Tibial artery (tissue), 4 donors: ENCODE data around the gene PRDM2.

Source experiments
- DNase-seq, 2 donors: peaks; one replicate each; pipeline ENCODE4 v3.0.0-alpha.2; 2019
- H3K27ac ChIP-seq, 2 donors: fragments of 200-600 bp; sonication (generic) in 1 of 2; 1 replicate in 1 of 2; 2 replicates in 1 of 2; pipeline ENCODE4 v1.5.1; 2018 to 2019; ENCODE audit warnings: mild to moderate bottlenecking in 1 of 2
- H3K27me3 ChIP-seq, 2 donors: fragments of 200-600 bp; sonication (generic) in 1 of 2; one replicate each; pipeline versions ENCODE4 v1.5.1 to v1.6.0; 2016 to 2019
- H3K36me3 ChIP-seq, 3 donors: fragments of 200-600 bp; sonication (generic) in 2 of 3; one replicate each; pipeline ENCODE4 v1.5.1; 2016 to 2019; ENCODE audit warnings: mild to moderate bottlenecking in 2 of 3
- H3K4me1 ChIP-seq, 4 donors: fragments of 200-600 bp; sonication (generic) in 2 of 4; 1 replicate in 3 of 4; 2 replicates in 1 of 4; pipeline ENCODE4 v1.5.1; 2016 to 2019
- H3K4me3 ChIP-seq, 2 donors: fragments of 200-600 bp; sonication (generic) in 1 of 2; 1 replicate in 1 of 2; 2 replicates in 1 of 2; pipeline ENCODE4 v1.5.1; 2018 to 2019; ENCODE audit warnings: mild to moderate bottlenecking in 2 of 2
- H3K9me3 ChIP-seq, 3 donors: fragments of 200-600 bp; sonication (generic) in 1 of 3; one replicate each; pipeline ENCODE4 v1.5.1; 2016 to 2019
- CTCF ChIP-seq, 2 experiments: fragments of 200-600 bp in 1 of 2; fragments of 450-650 bp in 1 of 2; IDR thresholded peaks; one replicate each; pipeline ENCODE4 v1.5.1; 2017 to 2019; ENCODE audit warnings: antibody characterized with exemption in 2 of 2, mild to moderate bottlenecking in 1 of 2, moderate library complexity in 1 of 2
- intact Hi-C: fragments of 100-400 bp; cut with DNase I; formaldehyde crosslinking; loops from one replicate; pipeline ENCODE4 v1.15.0; 2023; ENCODE audit warnings: low total_unique reads

Gene PRDM2

GRCh38 chr1:13851726-13852125, 151.7 kb downstream of the PRDM2 start:
- H3K9me3 ChIP-seq: peaks cover 0 to 5% (median 3%) of the 10 kb centered on the region in 3 donors
- no peaks in the 10 kb centered on the region for H3K36me3 ChIP-seq
- no peaks in the 10 kb centered on the region for H3K27me3 ChIP-seq
- no peaks in the 10 kb centered on the region for H3K4me1 ChIP-seq
- TF ChIP-seq CTCF (IDR thresholded peaks at IDR 0.05): no peak
- no peak for DNase-seq
- H3K4me3 ChIP-seq: no peak overlapping the region
- H3K27ac ChIP-seq: no peak overlapping the region
- intact Hi-C loops: no loop called here

- H3K27me3 ChIP-seq: no peaks in the 10 kb centered on the region
- no peak overlapping the region for H3K4me3 ChIP-seq
- H3K4me1 ChIP-seq: no peaks in the 10 kb centered on the region
- intact Hi-C loops: no loop called here
- DNase-seq: no peak
- TF ChIP-seq CTCF (IDR thresholded peaks at IDR 0.05): no peak
- H3K36me3 ChIP-seq: no peaks in the 10 kb centered on the region
- H3K9me3 ChIP-seq: peaks cover 0 to 5% (median 3%) of the 10 kb centered on the region in 3 donors
- no peak overlapping the region for H3K27ac ChIP-seq
These were observed 155.6 kb downstream of the PRDM2 start for GRCh38 chr1:13855554-13855953.

GRCh38 chr1:13860031-13860430, 160.0 kb downstream of the PRDM2 start:
- intact Hi-C loops: no loop called here
- no peak for DNase-seq
- no peak overlapping the region for H3K4me3 ChIP-seq
- H3K27ac ChIP-seq: no peak overlapping the region
- H3K9me3 ChIP-seq: peaks cover 0 to 5% (median 3%) of the 10 kb centered on the region in 3 donors
- H3K4me1 ChIP-seq: no peaks in the 10 kb centered on the region
- no peaks in the 10 kb centered on the region for H3K36me3 ChIP-seq
- TF ChIP-seq CTCF (IDR thresholded peaks at IDR 0.05): no peak
- no peaks in the 10 kb centered on the region for H3K27me3 ChIP-seq

- no peak for DNase-seq
- intact Hi-C loops: no loop called here
- no peaks in the 10 kb centered on the region for H3K9me3 ChIP-seq
- H3K36me3 ChIP-seq: no peaks in the 10 kb centered on the region
- H3K27ac ChIP-seq: no peak overlapping the region
- H3K4me1 ChIP-seq: no peaks in the 10 kb centered on the region
- no peak for TF ChIP-seq CTCF (IDR thresholded peaks at IDR 0.05)
- H3K27me3 ChIP-seq: no peaks in the 10 kb centered on the region
- H3K4me3 ChIP-seq: no peak overlapping the region
These were observed 164.8 kb downstream of the PRDM2 start for GRCh38 chr1:13864760-13865159.

GRCh38 chr1:13865851-13866250, 165.9 kb downstream of the PRDM2 start:
- intact Hi-C loops: no loop called here
- H3K27ac ChIP-seq: no peak overlapping the region
- H3K9me3 ChIP-seq: no peaks in the 10 kb centered on the region
- no peaks in the 10 kb centered on the region for H3K27me3 ChIP-seq
- no peak for TF ChIP-seq CTCF (IDR thresholded peaks at IDR 0.05)
- H3K4me1 ChIP-seq: no peaks in the 10 kb centered on the region
- DNase-seq: no peak
- H3K36me3 ChIP-seq: no peaks in the 10 kb centered on the region
- H3K4me3 ChIP-seq: no peak overlapping the region

- H3K27ac ChIP-seq: no peak overlapping the region
- no peak overlapping the region for H3K4me3 ChIP-seq
- no peaks in the 10 kb centered on the region for H3K36me3 ChIP-seq
- no peak for TF ChIP-seq CTCF (IDR thresholded peaks at IDR 0.05)
- DNase-seq: no peak
- H3K4me1 ChIP-seq: no peaks in the 10 kb centered on the region
- intact Hi-C loops: no loop called here
- no peaks in the 10 kb centered on the region for H3K9me3 ChIP-seq
- H3K27me3 ChIP-seq: no peaks in the 10 kb centered on the region
These were observed 167.6 kb downstream of the PRDM2 start for GRCh38 chr1:13867603-13868002.
